ENCODE data around the gene KCNN2. TPM values are rescaled to one million over a fixed set of nuclear protein-coding genes. Genes with fewer than 3 reads are reported as not detected.

Gene KCNN2
- total and polyA plus RNA-seq, 2 of the 8 experiments (the other 6 are each of a cell fraction or from before 2014, with no cell fraction given), result 13.1 to 18.6 TPM

DNA sequence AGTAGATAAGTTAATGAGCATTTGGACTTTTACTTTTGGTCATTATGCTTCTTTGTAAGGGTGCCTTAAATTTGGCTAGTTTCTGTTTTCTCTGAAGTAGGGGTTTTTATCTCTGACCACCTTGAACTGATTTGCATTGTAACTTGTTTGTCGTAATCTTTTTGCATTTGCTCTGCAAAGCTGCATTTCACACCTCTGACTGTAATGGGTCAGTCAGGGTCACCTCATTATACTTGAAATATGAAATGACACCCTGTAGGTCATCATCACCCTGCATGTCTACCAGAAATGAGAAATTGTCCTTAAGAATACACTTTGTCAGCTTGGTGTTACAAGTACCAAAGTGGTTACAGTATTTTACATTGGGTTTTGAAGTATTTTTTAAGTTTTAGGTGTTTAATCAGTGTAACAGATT, 74.0 kb downstream of the KCNN2 start:
- H3K4me3 ChIP-seq (ENCODE audit: extremely low read depth in 1 of 4, insufficient read depth in 2 of 4, low read depth in 3 of 4, low read length in 4 of 4), result no peak overlapping the region
- no peak overlapping the region for H3K23ac ChIP-seq (ENCODE audit: insufficient read length)
- peaks cover 0 to 86% of the 10 kb centered on the region in 2 experiments; a peak in 3 of 4 replicates for H3K79me2 ChIP-seq (ENCODE audit: control insufficient read depth in 1 of 2, insufficient read depth in 2 of 2, low read length in 2 of 2)
- H4K20me1 ChIP-seq (replicated peaks in 1 of 2; ENCODE audit: control insufficient read depth in 1 of 2, insufficient read depth in 2 of 2, low read length in 2 of 2), result no peaks in the 10 kb centered on the region
- no peak overlapping the region for H4K91ac ChIP-seq (replicated peaks; ENCODE audit: insufficient read length, low read length)
- TF ChIP-seq JUN (IDR thresholded peaks at IDR 0.05; ENCODE audit: low read depth, low read length) (no peak), POU5F1 (IDR thresholded peaks at IDR 0.05; ENCODE audit: low read depth, low read length) (no peak), KDM5A (IDR thresholded peaks at IDR 0.05; ENCODE audit: low read length) (no peak), EGR1 (IDR thresholded peaks at IDR 0.05; ENCODE audit: borderline replicate concordance, low read depth, low read length) (no peak), EP300 (IDR thresholded peaks at IDR 0.05; ENCODE audit: borderline replicate concordance in 1 of 2, low read depth in 2 of 2, low read length in 2 of 2) (no peak), CREB1 (IDR thresholded peaks at IDR 0.05) (no peak)
- TF ChIP-seq, protein P1, sequence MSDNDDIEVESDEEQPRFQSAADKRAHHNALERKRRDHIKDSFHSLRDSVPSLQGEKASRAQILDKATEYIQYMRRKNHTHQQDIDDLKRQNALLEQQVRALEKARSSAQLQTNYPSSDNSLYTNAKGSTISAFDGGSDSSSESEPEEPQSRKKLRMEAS (IDR thresholded peaks at IDR 0.05), result no peak
- TF ChIP-seq, protein P2, sequence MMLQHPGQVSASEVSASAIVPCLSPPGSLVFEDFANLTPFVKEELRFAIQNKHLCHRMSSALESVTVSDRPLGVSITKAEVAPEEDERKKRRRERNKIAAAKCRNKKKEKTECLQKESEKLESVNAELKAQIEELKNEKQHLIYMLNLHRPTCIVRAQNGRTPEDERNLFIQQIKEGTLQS (IDR thresholded peaks at IDR 0.05; ENCODE audit: insufficient read depth, low read depth, low read length), result no peak
- TF ChIP-seq, protein P3, sequence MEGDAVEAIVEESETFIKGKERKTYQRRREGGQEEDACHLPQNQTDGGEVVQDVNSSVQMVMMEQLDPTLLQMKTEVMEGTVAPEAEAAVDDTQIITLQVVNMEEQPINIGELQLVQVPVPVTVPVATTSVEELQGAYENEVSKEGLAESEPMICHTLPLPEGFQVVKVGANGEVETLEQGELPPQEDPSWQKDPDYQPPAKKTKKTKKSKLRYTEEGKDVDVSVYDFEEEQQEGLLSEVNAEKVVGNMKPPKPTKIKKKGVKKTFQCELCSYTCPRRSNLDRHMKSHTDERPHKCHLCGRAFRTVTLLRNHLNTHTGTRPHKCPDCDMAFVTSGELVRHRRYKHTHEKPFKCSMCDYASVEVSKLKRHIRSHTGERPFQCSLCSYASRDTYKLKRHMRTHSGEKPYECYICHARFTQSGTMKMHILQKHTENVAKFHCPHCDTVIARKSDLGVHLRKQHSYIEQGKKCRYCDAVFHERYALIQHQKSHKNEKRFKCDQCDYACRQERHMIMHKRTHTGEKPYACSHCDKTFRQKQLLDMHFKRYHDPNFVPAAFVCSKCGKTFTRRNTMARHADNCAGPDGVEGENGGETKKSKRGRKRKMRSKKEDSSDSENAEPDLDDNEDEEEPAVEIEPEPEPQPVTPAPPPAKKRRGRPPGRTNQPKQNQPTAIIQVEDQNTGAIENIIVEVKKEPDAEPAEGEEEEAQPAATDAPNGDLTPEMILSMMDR (IDR thresholded peaks at IDR 0.05; ENCODE audit: control extremely low read depth in 1 of 3, insufficient read depth in 1 of 3, low read depth in 1 of 3, low read length in 3 of 3), result no peak
- H3K4me1 ChIP-seq (replicated peaks in 1 of 4; ENCODE audit: control insufficient read depth in 3 of 4, insufficient read depth in 4 of 4, low read length in 3 of 4), result peaks cover 0 to 7% (median 0%) of the 10 kb centered on the region in 4 experiments; a peak in 1 of 7 replicates
- peaks cover under 1 to 4% of the 10 kb centered on the region in 2 experiments; a peak in 1 of 4 replicates for H3K9me3 ChIP-seq (ENCODE audit: insufficient read depth in 2 of 2, low read depth in 1 of 2, low read length in 1 of 2)
- no peak overlapping the region for H3K4me2 ChIP-seq (ENCODE audit: insufficient read depth in 1 of 2, low read depth in 2 of 2, low read length in 2 of 2)
- H2BK120ac ChIP-seq (replicated peaks; ENCODE audit: low read depth, low read length), result no peak overlapping the region
- WGBS, 2 experiments (ENCODE audit: extremely low coverage in 1 of 2, insufficient coverage in 1 of 2, insufficient read length in 1 of 2, insufficient replicate concordance in 2 of 2, low coverage in 1 of 2, low lambda C conversion rate in 2 of 2, missing lambda C conversion rate in 1 of 2), result 72% methylated on average over 1 of the region's 1 CpG; no CpG with 5 or more reads in 1 of the 2 experiments
- no peak overlapping the region for H2BK20ac ChIP-seq (ENCODE audit: low read length)
- no peak overlapping the region for H3K27ac ChIP-seq (ENCODE audit: low read depth, low read length)
- ChIA-PET CTCF (ENCODE audit: partially characterized antibody) (interaction anchor here (1.9 to 11.0 kb wide), 3 partner anchors 13 to 20 kb away, joined by 4 to 118 read pairs (median 14); no protein-coding TSS in a partner anchor), POLR2A (ENCODE audit: partially characterized antibody) (no interaction called here)
- no peak overlapping the region for H3K4ac ChIP-seq (replicated peaks; ENCODE audit: insufficient read length, low read depth, low read length)
- no peak overlapping the region for H3K18ac ChIP-seq (ENCODE audit: extremely low read depth, low read length)
- H3K23me2 ChIP-seq (ENCODE audit: low read depth, low read length), result no peaks in the 10 kb centered on the region
- no peak overlapping the region for H4K5ac ChIP-seq (ENCODE audit: insufficient read length, low read depth, low read length)
- DNase-seq (ENCODE audit: low read depth in 1 of 2, low spot score in 2 of 2) (no peak), FAIRE-seq (no peak)
- no peak overlapping the region for H2AFZ ChIP-seq (ENCODE audit: low read length)
- H2BK12ac ChIP-seq (ENCODE audit: low read depth, low read length), result no peak overlapping the region; the same call in 1 of the 2 replicates
- H2BK5ac ChIP-seq (ENCODE audit: low read depth, low read length), result no peak overlapping the region
- H3K56ac ChIP-seq (replicated peaks; ENCODE audit: insufficient read length, low read depth, low read length), result no peak overlapping the region
- no peaks in the 10 kb centered on the region for H3K27me3 ChIP-seq (replicated peaks in 1 of 4; ENCODE audit: control insufficient read depth in 3 of 4, extremely low read depth in 1 of 4, insufficient read depth in 3 of 4, low read length in 3 of 4)
- no peak overlapping the region for H4K8ac ChIP-seq (ENCODE audit: extremely low read depth, insufficient read depth, low read length)
- H3K9ac ChIP-seq (replicated peaks in 1 of 4; ENCODE audit: extremely low read depth in 1 of 4, low read depth in 3 of 4, low read length in 3 of 4), result no peak overlapping the region
- H2AK5ac ChIP-seq (ENCODE audit: low read depth, low read length), result no peak overlapping the region
- no peaks in the 10 kb centered on the region for H3K79me1 ChIP-seq (ENCODE audit: low read depth, low read length)
- no peak overlapping the region for H3K14ac ChIP-seq (ENCODE audit: insufficient read length)
- no peak overlapping the region for H2BK15ac ChIP-seq (ENCODE audit: low read length)
- H3K36me3 ChIP-seq (ENCODE audit: control insufficient read depth in 2 of 4, insufficient read depth in 4 of 4, low read length in 3 of 4), result no peaks in the 10 kb centered on the region; a peak in 1 of 8 replicates
